CD14-positive monocyte (primary cell): ENCODE measurements around the gene DUSP16. TPM values are rescaled to one million over a fixed set of nuclear protein-coding genes. Genes with fewer than 3 reads are reported as not detected.

ENCODE experiments used
- DNase-seq, 3 donors: peaks; one replicate each; pipeline ENCODE4 v3.0.0-alpha.2; 2011 to 2022
- H2AFZ ChIP-seq: 2 replicates; pipeline ENCODE4 v1.6.0; 2012; ENCODE audit warnings: mild to moderate bottlenecking, low read depth, low read length, inconsistent platforms; ENCODE audit not compliant: insufficient read depth, poor library complexity, severe bottlenecking
- H3K27ac ChIP-seq, 2 donors: 1 replicate in 1 of 2; 2 replicates in 1 of 2; pipeline ENCODE4 v1.5.1; 2012 to 2013; ENCODE audit warnings: low read length in 2 of 2, control low read depth in 1 of 2, inconsistent platforms in 1 of 2, low read depth in 1 of 2, mild to moderate bottlenecking in 1 of 2
- H3K27me3 ChIP-seq, 2 donors: one replicate each; pipeline versions ENCODE4 v1.6.0 to v1.6.1; 2011 to 2013; ENCODE audit warnings: low read length in 2 of 2; ENCODE audit not compliant: control insufficient read depth in 2 of 2, insufficient read depth in 2 of 2
- H3K36me3 ChIP-seq, 2 donors: replicated peaks in 1 of 2; 1 replicate in 1 of 2; 2 replicates in 1 of 2; pipeline versions ENCODE4 v1.5.1 to v1.6.1; 2012 to 2013; ENCODE audit warnings: low read length in 2 of 2, control low read depth in 1 of 2, inconsistent platforms in 1 of 2, mild to moderate bottlenecking in 1 of 2; ENCODE audit not compliant: insufficient read depth in 2 of 2, control insufficient read depth in 1 of 2
- H3K4me1 ChIP-seq, 2 donors: 1 replicate in 1 of 2; 2 replicates in 1 of 2; pipeline versions ENCODE4 v1.5.1 to v1.6.1; 2012 to 2013; ENCODE audit warnings: low read length in 2 of 2, control low read depth in 1 of 2, inconsistent platforms in 1 of 2, mild to moderate bottlenecking in 1 of 2, moderate library complexity in 1 of 2; ENCODE audit not compliant: insufficient read depth in 2 of 2, control insufficient read depth in 1 of 2
- H3K4me2 ChIP-seq: replicated peaks from 2 replicates; pipeline ENCODE3; 2012; ENCODE audit warnings: low read length, moderate library complexity, mild to moderate bottlenecking; ENCODE audit not compliant: poor library complexity, severe bottlenecking; ENCODE audit errors: extremely low read depth
- H3K4me3 ChIP-seq, 3 experiments: fragments of 200-600 bp in 1 of 3; sonication (generic) in 1 of 3; replicated peaks in 1 of 3; 1 replicate in 2 of 3; 2 replicates in 1 of 3; pipeline ENCODE4 v1.5.1; 2011 to 2013; ENCODE audit warnings: low read length in 3 of 3, mild to moderate bottlenecking in 3 of 3, control low read depth in 2 of 3, low read depth in 2 of 3, inconsistent platforms in 1 of 3, moderate library complexity in 1 of 3
- H3K79me2 ChIP-seq: 2 replicates; pipeline ENCODE4 v1.6.0; 2012; ENCODE audit warnings: mild to moderate bottlenecking, control low read depth, inconsistent platforms, low read length, moderate library complexity; ENCODE audit not compliant: insufficient read depth
- H3K9ac ChIP-seq: 2 replicates; pipeline ENCODE4 v1.6.0; 2017; ENCODE audit warnings: low read length, mild to moderate bottlenecking; ENCODE audit not compliant: insufficient read depth, poor library complexity, severe bottlenecking
- H3K9me3 ChIP-seq, 2 donors: replicated peaks in 1 of 2; 1 replicate in 1 of 2; 2 replicates in 1 of 2; pipeline versions ENCODE4 v1.5.1 to v1.6.1; 2012 to 2013; ENCODE audit warnings: low read length in 2 of 2, control low read depth in 1 of 2; ENCODE audit not compliant: control insufficient read depth in 1 of 2, insufficient read depth in 1 of 2
- H4K20me1 ChIP-seq: 2 replicates; pipeline ENCODE4 v1.6.0; 2012; ENCODE audit warnings: mild to moderate bottlenecking, low read length, control low read depth, moderate library complexity; ENCODE audit not compliant: insufficient read depth
- H3K27ac Mint-ChIP-seq, 7 donors: one replicate each; pipeline ENCODE4 v1.8.0; 2020; ENCODE audit warnings: mild to moderate bottlenecking in 7 of 7, mixed read lengths in 7 of 7, moderate library complexity in 6 of 7, inconsistent platforms in 2 of 7
- H3K27me3 Mint-ChIP-seq, 3 donors: one replicate each; pipeline ENCODE4 v1.8.0; 2021 to 2022; ENCODE audit warnings: low read depth in 3 of 3, mild to moderate bottlenecking in 3 of 3, mixed read lengths in 3 of 3, moderate library complexity in 3 of 3, inconsistent platforms in 1 of 3
- H3K36me3 Mint-ChIP-seq, 2 donors: one replicate each; pipeline ENCODE4 v1.8.0; 2020; ENCODE audit warnings: mixed read lengths in 2 of 2, inconsistent platforms in 1 of 2, mild to moderate bottlenecking in 1 of 2
- H3K4me1 Mint-ChIP-seq: one replicate; pipeline ENCODE4 v1.8.0; 2020; ENCODE audit warnings: mild to moderate bottlenecking, mixed read lengths
- H3K4me3 Mint-ChIP-seq, 2 donors: one replicate each; pipeline ENCODE4 v1.8.0; 2020; ENCODE audit warnings: mild to moderate bottlenecking in 2 of 2, mixed read lengths in 2 of 2, moderate library complexity in 1 of 2
- H3K9me3 Mint-ChIP-seq, 7 donors: one replicate each; pipeline ENCODE4 v1.8.0; 2020 to 2022; ENCODE audit warnings: mixed read lengths in 7 of 7, mild to moderate bottlenecking in 6 of 7, moderate library complexity in 6 of 7, inconsistent platforms in 2 of 7
- CTCF ChIP-seq: fragments of 200-600 bp; IDR thresholded peaks from one replicate; pipeline ENCODE4 v1.8.0; 2022; ENCODE audit warnings: antibody characterized with exemption, mild to moderate bottlenecking
- WGBS: methylation state at CpG from one replicate; pipeline ENCODE4 v1.1.5; 2013; ENCODE audit warnings: missing lambda C conversion rate; ENCODE audit not compliant: insufficient coverage; 5-methylcytosine and 5-hydroxymethylcytosine counted together
- intact Hi-C, 2 donors: fragments of 100-400 bp; cut with micrococcal nuclease; formaldehyde crosslinking; loops; one replicate each; pipeline versions ENCODE4 v1.15.0 to v1.15.1; 2023
- polyA plus RNA-seq, 3 donors: library from polyadenylated mRNA; depleted of rRNA in 1 of 3; unstranded in 2 of 3; stranded (reverse) in 1 of 3; fragments of 300-500 nt in 2 of 3; fragments of >200 nt in 1 of 3; fragmentation: Illumina TruSeq in 2 of 3; gene quantifications; 1 replicate in 2 of 3; 2 replicates in 1 of 3; pipeline ENCODE4 v1.2.3, GENCODE V29; 2012 to 2021

Gene DUSP16
- polyA plus RNA-seq, 3 donors, result 0.04 to 0.46 (median 0.27) TPM

GRCh38 chr12:12492547-12492946 is 70.1 kb downstream of the DUSP16 start:
- Mint-ChIP-seq H3K9me3 (no peaks in the 10 kb centered on the region), H3K36me3 (no peaks in the 10 kb centered on the region), H3K27ac (no peak overlapping the region), H3K4me3 (no peak overlapping the region), H3K27me3 (no peaks in the 10 kb centered on the region), H3K4me1 (no peaks in the 10 kb centered on the region)
- no peak for TF ChIP-seq CTCF
- Histone ChIP-seq H3K79me2 (no peaks in the 10 kb centered on the region), H4K20me1 (no peaks in the 10 kb centered on the region), H3K27ac (no peak overlapping the region), H3K4me2 (no peak overlapping the region), H3K9me3 (no peaks in the 10 kb centered on the region), H3K27me3 (no peaks in the 10 kb centered on the region), H3K4me3 (no peak overlapping the region), H2AFZ (no peak overlapping the region), H3K4me1 (no peaks in the 10 kb centered on the region), H3K36me3 (no peaks in the 10 kb centered on the region), H3K9ac (no peak overlapping the region)
- WGBS, result 84% methylated on average over 5 of the region's 5 CpGs
- intact Hi-C loops, result no loop called here
- DNase-seq, result no peak

GRCh38 chr12:12491606-12492005 is 71.1 kb downstream of the DUSP16 start:
- Histone ChIP-seq H3K36me3 (no peaks in the 10 kb centered on the region), H3K27ac (no peak overlapping the region), H3K9me3 (no peaks in the 10 kb centered on the region), H2AFZ (no peak overlapping the region), H3K27me3 (no peaks in the 10 kb centered on the region), H3K79me2 (no peaks in the 10 kb centered on the region), H3K4me2 (no peak overlapping the region), H4K20me1 (no peaks in the 10 kb centered on the region), H3K9ac (no peak overlapping the region), H3K4me1 (no peaks in the 10 kb centered on the region), H3K4me3 (no peak overlapping the region)
- Mint-ChIP-seq H3K4me1 (no peaks in the 10 kb centered on the region), H3K4me3 (no peak overlapping the region), H3K27ac (no peak overlapping the region), H3K9me3 (no peaks in the 10 kb centered on the region), H3K27me3 (no peaks in the 10 kb centered on the region), H3K36me3 (no peaks in the 10 kb centered on the region)
- DNase-seq, result no peak
- intact Hi-C loops, result no loop called here
- TF ChIP-seq CTCF, result no peak
